Measurements from ENCODE around the gene KIDINS220.

DNA sequence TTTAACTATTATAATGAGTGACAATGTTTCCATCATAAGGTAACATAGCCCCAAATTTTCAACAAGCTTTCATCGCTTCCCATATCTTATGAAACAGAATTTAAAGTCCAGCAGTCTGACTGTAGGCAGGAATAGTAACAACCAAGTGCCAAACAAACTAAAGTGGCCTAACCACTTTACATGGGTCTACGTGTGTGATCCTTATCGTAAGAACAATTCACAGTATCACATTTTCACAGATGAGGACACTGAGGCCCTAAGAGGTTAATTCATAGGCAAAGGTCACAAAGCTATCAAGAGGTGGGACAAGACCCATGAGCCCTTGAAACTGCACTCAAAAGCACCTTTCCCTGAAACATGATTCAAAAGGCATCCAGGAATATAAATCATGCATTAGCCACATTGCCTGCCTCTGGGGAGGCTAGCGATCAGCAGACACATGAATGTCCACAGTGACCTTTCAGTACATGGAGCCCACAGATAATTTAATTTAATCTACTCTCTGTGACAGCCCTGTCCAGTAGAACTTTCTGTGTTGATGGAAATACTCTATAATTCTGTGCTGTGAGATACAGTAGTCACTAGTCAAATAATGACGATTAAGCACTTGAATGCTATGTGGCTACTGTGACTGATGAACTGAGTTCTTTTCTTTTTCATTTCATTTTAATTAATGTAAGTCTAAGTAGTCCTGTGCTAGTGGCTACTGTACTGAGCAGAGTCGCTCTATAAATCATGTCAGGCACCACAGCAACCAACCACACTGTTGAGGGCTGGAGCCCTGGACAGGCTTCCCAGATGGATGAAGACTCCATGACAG is 30.3 kb downstream of the KIDINS220 start:
- TF ChIP-seq, protein P1, sequence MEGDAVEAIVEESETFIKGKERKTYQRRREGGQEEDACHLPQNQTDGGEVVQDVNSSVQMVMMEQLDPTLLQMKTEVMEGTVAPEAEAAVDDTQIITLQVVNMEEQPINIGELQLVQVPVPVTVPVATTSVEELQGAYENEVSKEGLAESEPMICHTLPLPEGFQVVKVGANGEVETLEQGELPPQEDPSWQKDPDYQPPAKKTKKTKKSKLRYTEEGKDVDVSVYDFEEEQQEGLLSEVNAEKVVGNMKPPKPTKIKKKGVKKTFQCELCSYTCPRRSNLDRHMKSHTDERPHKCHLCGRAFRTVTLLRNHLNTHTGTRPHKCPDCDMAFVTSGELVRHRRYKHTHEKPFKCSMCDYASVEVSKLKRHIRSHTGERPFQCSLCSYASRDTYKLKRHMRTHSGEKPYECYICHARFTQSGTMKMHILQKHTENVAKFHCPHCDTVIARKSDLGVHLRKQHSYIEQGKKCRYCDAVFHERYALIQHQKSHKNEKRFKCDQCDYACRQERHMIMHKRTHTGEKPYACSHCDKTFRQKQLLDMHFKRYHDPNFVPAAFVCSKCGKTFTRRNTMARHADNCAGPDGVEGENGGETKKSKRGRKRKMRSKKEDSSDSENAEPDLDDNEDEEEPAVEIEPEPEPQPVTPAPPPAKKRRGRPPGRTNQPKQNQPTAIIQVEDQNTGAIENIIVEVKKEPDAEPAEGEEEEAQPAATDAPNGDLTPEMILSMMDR (IDR thresholded peaks at IDR 0.05 in 2 of 3, conservative IDR thresholded peaks at IDR 0.05 in 1 of 3; ENCODE audit: borderline replicate concordance in 1 of 3, insufficient read depth in 1 of 3, low read depth in 2 of 3, low read length in 2 of 3), result no peak
- TF ChIP-seq, protein P2, sequence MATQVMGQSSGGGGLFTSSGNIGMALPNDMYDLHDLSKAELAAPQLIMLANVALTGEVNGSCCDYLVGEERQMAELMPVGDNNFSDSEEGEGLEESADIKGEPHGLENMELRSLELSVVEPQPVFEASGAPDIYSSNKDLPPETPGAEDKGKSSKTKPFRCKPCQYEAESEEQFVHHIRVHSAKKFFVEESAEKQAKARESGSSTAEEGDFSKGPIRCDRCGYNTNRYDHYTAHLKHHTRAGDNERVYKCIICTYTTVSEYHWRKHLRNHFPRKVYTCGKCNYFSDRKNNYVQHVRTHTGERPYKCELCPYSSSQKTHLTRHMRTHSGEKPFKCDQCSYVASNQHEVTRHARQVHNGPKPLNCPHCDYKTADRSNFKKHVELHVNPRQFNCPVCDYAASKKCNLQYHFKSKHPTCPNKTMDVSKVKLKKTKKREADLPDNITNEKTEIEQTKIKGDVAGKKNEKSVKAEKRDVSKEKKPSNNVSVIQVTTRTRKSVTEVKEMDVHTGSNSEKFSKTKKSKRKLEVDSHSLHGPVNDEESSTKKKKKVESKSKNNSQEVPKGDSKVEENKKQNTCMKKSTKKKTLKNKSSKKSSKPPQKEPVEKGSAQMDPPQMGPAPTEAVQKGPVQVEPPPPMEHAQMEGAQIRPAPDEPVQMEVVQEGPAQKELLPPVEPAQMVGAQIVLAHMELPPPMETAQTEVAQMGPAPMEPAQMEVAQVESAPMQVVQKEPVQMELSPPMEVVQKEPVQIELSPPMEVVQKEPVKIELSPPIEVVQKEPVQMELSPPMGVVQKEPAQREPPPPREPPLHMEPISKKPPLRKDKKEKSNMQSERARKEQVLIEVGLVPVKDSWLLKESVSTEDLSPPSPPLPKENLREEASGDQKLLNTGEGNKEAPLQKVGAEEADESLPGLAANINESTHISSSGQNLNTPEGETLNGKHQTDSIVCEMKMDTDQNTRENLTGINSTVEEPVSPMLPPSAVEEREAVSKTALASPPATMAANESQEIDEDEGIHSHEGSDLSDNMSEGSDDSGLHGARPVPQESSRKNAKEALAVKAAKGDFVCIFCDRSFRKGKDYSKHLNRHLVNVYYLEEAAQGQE (IDR thresholded peaks at IDR 0.05; ENCODE audit: low read depth), result no peak
- TF ChIP-seq SRF (IDR thresholded peaks at IDR 0.05; ENCODE audit: low read depth) (no peak), RAD21 (IDR thresholded peaks at IDR 0.05; ENCODE audit: low read depth) (no peak), CBX3 (IDR thresholded peaks at IDR 0.05; ENCODE audit: low read depth) (no peak), POLR2A (IDR thresholded peaks at IDR 0.05; ENCODE audit: borderline replicate concordance, extremely low read depth, insufficient read depth, insufficient read length) (no peak), SIN3A (IDR thresholded peaks at IDR 0.05; ENCODE audit: low read depth) (no peak)
- TF ChIP-seq, protein P3, sequence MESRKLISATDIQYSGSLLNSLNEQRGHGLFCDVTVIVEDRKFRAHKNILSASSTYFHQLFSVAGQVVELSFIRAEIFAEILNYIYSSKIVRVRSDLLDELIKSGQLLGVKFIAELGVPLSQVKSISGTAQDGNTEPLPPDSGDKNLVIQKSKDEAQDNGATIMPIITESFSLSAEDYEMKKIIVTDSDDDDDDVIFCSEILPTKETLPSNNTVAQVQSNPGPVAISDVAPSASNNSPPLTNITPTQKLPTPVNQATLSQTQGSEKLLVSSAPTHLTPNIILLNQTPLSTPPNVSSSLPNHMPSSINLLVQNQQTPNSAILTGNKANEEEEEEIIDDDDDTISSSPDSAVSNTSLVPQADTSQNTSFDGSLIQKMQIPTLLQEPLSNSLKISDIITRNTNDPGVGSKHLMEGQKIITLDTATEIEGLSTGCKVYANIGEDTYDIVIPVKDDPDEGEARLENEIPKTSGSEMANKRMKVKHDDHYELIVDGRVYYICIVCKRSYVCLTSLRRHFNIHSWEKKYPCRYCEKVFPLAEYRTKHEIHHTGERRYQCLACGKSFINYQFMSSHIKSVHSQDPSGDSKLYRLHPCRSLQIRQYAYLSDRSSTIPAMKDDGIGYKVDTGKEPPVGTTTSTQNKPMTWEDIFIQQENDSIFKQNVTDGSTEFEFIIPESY (IDR thresholded peaks at IDR 0.05; ENCODE audit: extremely low read depth, insufficient replicate concordance, low read length), result no peak
